PC-9 (cell line): ENCODE data around the gene GPR35.

Experiments used
- CTCF ChIP-seq: fragments of 200-600 bp; sonication (generic); conservative IDR thresholded peaks from 2 replicates; pipeline ENCODE4 v1.6.1; 2017; ENCODE audit warnings: mixed run types, antibody characterized with exemption, mild to moderate bottlenecking, moderate library complexity
- EZH2 ChIP-seq: fragments of 200-600 bp; sonication (generic); IDR thresholded peaks from 2 replicates; pipeline ENCODE4 v1.8.0; 2017; ENCODE audit warnings: antibody characterized with exemption, low read depth

- TF ChIP-seq CTCF = no peak
- no peak for TF ChIP-seq EZH2
These were observed 41.5 kb upstream of the GPR35 start for GRCh38 chr2:240583774-240584173.
